H9 (cell line): ENCODE data around the gene ZNF35. TPM values are rescaled to one million over a fixed set of nuclear protein-coding genes. Genes with fewer than 3 reads are reported as not detected.

ENCODE experiments used
- DNase-seq: peaks from one replicate; pipeline ENCODE4 v3.0.0-alpha.2; 2017
- H2AFZ ChIP-seq: one replicate; pipeline ENCODE4 v1.6.1; 2013; ENCODE audit warnings: mild to moderate bottlenecking, low read length, control low read depth, moderate library complexity
- H2AK5ac ChIP-seq: 2 replicates; pipeline ENCODE4 v1.6.1; 2013; ENCODE audit warnings: low read length, control low read depth, mixed read lengths; ENCODE audit not compliant: insufficient read length
- H2BK120ac ChIP-seq: one replicate; pipeline ENCODE4 v1.6.1; 2013; ENCODE audit warnings: low read depth, mild to moderate bottlenecking, low read length, control low read depth, inconsistent platforms; ENCODE audit not compliant: poor library complexity, severe bottlenecking
- H2BK12ac ChIP-seq: 2 replicates; pipeline ENCODE4 v1.6.1; 2013; ENCODE audit warnings: low read length, control low read depth, mixed read lengths, low read depth; ENCODE audit not compliant: insufficient read length
- H2BK15ac ChIP-seq: 2 replicates; pipeline ENCODE4 v1.6.1; 2013; ENCODE audit warnings: low read depth, low read length, control low read depth
- H2BK20ac ChIP-seq: one replicate; pipeline ENCODE4 v1.6.1; 2013; ENCODE audit warnings: low read depth, mild to moderate bottlenecking, low read length, control low read depth, inconsistent platforms; ENCODE audit not compliant: poor library complexity, severe bottlenecking
- H2BK5ac ChIP-seq: 2 replicates; pipeline ENCODE4 v1.6.1; 2013; ENCODE audit warnings: low read length, control low read depth, mixed read lengths; ENCODE audit not compliant: insufficient read length
- H3K14ac ChIP-seq: 2 replicates; pipeline ENCODE4 v1.6.1; 2013; ENCODE audit warnings: low read length, control low read depth; ENCODE audit not compliant: insufficient read depth
- H3K18ac ChIP-seq: 2 replicates; pipeline ENCODE4 v1.6.1; 2013; ENCODE audit warnings: low read depth, mild to moderate bottlenecking, mixed read lengths, low read length, control low read depth; ENCODE audit not compliant: insufficient read length
- H3K23ac ChIP-seq: 2 replicates; pipeline ENCODE4 v1.6.1; 2013; ENCODE audit warnings: low read length, control low read depth, mixed read lengths, low read depth; ENCODE audit not compliant: insufficient read length
- H3K23me2 ChIP-seq: 2 replicates; pipeline ENCODE4 v1.6.1; 2013; ENCODE audit warnings: low read depth, mild to moderate bottlenecking, mixed read lengths, low read length, control low read depth; ENCODE audit not compliant: insufficient read length, poor library complexity, severe bottlenecking
- H3K27ac ChIP-seq: 2 replicates; pipeline ENCODE4 v1.5.1; 2013; ENCODE audit warnings: low read length, control low read depth, mixed read lengths, low read depth; ENCODE audit not compliant: insufficient read length
- H3K27me3 ChIP-seq: 2 replicates; pipeline ENCODE4 v1.6.1; 2013; ENCODE audit warnings: low read length, control low read depth, inconsistent platforms; ENCODE audit not compliant: insufficient read depth
- H3K4ac ChIP-seq: 2 replicates; pipeline ENCODE4 v1.6.1; 2013; ENCODE audit warnings: low read depth, mild to moderate bottlenecking, control low read depth, inconsistent platforms, low read length, moderate library complexity
- H3K4me1 ChIP-seq: 2 replicates; pipeline ENCODE4 v1.6.1; 2013; ENCODE audit warnings: low read length, control low read depth, inconsistent platforms; ENCODE audit not compliant: insufficient read depth
- H3K4me2 ChIP-seq: 2 replicates; pipeline ENCODE4 v1.6.1; 2013; ENCODE audit warnings: low read length, control low read depth, mixed read lengths; ENCODE audit not compliant: insufficient read length, insufficient read depth
- H3K56ac ChIP-seq: 2 replicates; pipeline ENCODE4 v1.6.1; 2013; ENCODE audit warnings: low read depth, mild to moderate bottlenecking, mixed read lengths, low read length, control low read depth; ENCODE audit not compliant: insufficient read length
- H3K79me1 ChIP-seq: 2 replicates; pipeline ENCODE4 v1.6.1; 2013; ENCODE audit warnings: low read depth, mild to moderate bottlenecking, moderate library complexity, low read length, control low read depth, inconsistent platforms; ENCODE audit not compliant: insufficient read depth, poor library complexity, severe bottlenecking
- H3K79me2 ChIP-seq: 2 replicates; pipeline ENCODE4 v1.6.1; 2013; ENCODE audit warnings: low read length, control low read depth, inconsistent platforms; ENCODE audit not compliant: insufficient read depth
- H3K9ac ChIP-seq: 2 replicates; pipeline ENCODE4 v1.6.1; 2013; ENCODE audit warnings: low read length, control low read depth, mixed read lengths; ENCODE audit not compliant: insufficient read length; ENCODE audit errors: extremely low read depth
- H3K9me3 ChIP-seq: one replicate; pipeline ENCODE4 v1.6.1; 2013; ENCODE audit warnings: low read depth, low read length, inconsistent platforms; ENCODE audit not compliant: control insufficient read depth
- H3T11ph ChIP-seq: one replicate; pipeline ENCODE4 v1.6.1; 2013; ENCODE audit warnings: mild to moderate bottlenecking, low read length, control low read depth, inconsistent platforms
- H4K20me1 ChIP-seq: one replicate; pipeline ENCODE4 v1.6.1; 2013; ENCODE audit not compliant: control insufficient read depth, insufficient read length, insufficient read depth
- H4K5ac ChIP-seq: 2 replicates; pipeline ENCODE4 v1.6.1; 2013; ENCODE audit warnings: low read depth, mild to moderate bottlenecking, mixed read lengths, low read length, control low read depth; ENCODE audit not compliant: insufficient read length
- H4K8ac ChIP-seq: replicated peaks from 2 replicates; pipeline ENCODE4 v1.6.1; 2013; ENCODE audit warnings: low read length, control low read depth, mixed read lengths, low read depth; ENCODE audit not compliant: insufficient read length
- H4K91ac ChIP-seq: 2 replicates; pipeline ENCODE4 v1.6.1; 2013; ENCODE audit warnings: low read depth, mild to moderate bottlenecking, moderate library complexity, mixed read lengths, low read length, control low read depth; ENCODE audit not compliant: insufficient read length
- H3K27ac Mint-ChIP-seq, 3 experiments: 2 replicates in 2 of 3; 3 replicates in 1 of 3; pipeline ENCODE4 v1.8.0; 2020 to 2021; ENCODE audit warnings: mixed read lengths in 3 of 3, mild to moderate bottlenecking in 1 of 3, moderate library complexity in 1 of 3
- H3K27me3 Mint-ChIP-seq: 2 replicates; pipeline ENCODE4 v1.8.0; 2021; ENCODE audit warnings: low read depth, mild to moderate bottlenecking, moderate library complexity, mixed read lengths
- H3K36me3 Mint-ChIP-seq, 3 experiments: 2 replicates in 2 of 3; 3 replicates in 1 of 3; pipeline ENCODE4 v1.8.0; 2020 to 2021; ENCODE audit warnings: low read depth in 3 of 3, mixed read lengths in 3 of 3; ENCODE audit not compliant: insufficient read depth in 1 of 3
- H3K4me1 Mint-ChIP-seq, 2 experiments: 2 replicates each; pipeline ENCODE4 v1.8.0; 2020; ENCODE audit warnings: mixed read lengths in 2 of 2
- H3K4me3 Mint-ChIP-seq, 2 experiments: 2 replicates in 1 of 2; 3 replicates in 1 of 2; pipeline ENCODE4 v1.8.0; 2020 to 2021; ENCODE audit warnings: mild to moderate bottlenecking in 2 of 2, mixed read lengths in 2 of 2, moderate library complexity in 1 of 2
- H3K9me3 Mint-ChIP-seq, 2 experiments: 2 replicates in 1 of 2; 3 replicates in 1 of 2; pipeline ENCODE4 v1.8.0; 2020; ENCODE audit warnings: mild to moderate bottlenecking in 2 of 2, mixed read lengths in 2 of 2, moderate library complexity in 1 of 2
- CTCF ChIP-seq: fragments of 200-600 bp; sonication (generic); conservative IDR thresholded peaks from 3 replicates; pipeline ENCODE4 v1.8.0; 2021; ENCODE audit warnings: antibody characterized with exemption, mild to moderate bottlenecking
- WGBS: extraction: QIAGEN DNeasy Blood & Tissue Kit; methylation state at CpG from one replicate; pipeline ENCODE4 v1.1.7; 2013; ENCODE audit warnings: missing lambda C conversion rate, low lambda C conversion rate, mixed read lengths; ENCODE audit not compliant: insufficient read length; ENCODE audit errors: extremely low coverage; 5-methylcytosine and 5-hydroxymethylcytosine counted together
- total RNA-seq: library from RNA; stranded (reverse); gene quantifications from 2 replicates; pipeline ENCODE4 v1.2.1, GENCODE V29; 2021

The ZNF35 gene
- total RNA-seq, 1 experiment from 2014 or later: 27.3 TPM

- no peak overlapping the region for H3K23ac ChIP-seq
- H3T11ph ChIP-seq: no peak overlapping the region
- no peak overlapping the region for H3K56ac ChIP-seq
- H3K14ac ChIP-seq: no peak overlapping the region
- no peak overlapping the region for H4K5ac ChIP-seq
- H3K4me2 ChIP-seq: peak overlapping the region; percentile 85
- H2AK5ac ChIP-seq: no peak overlapping the region
- H2BK5ac ChIP-seq: no peak overlapping the region
- H4K8ac ChIP-seq: no peak overlapping the region
- no peak overlapping the region for H3K18ac ChIP-seq
- H2BK12ac ChIP-seq: no peak overlapping the region
- no peak for TF ChIP-seq CTCF
- H3K9ac ChIP-seq: no peak overlapping the region
- H2AFZ ChIP-seq: no peak overlapping the region
- no peaks in the 10 kb centered on the region for H3K27me3 ChIP-seq
- DNase-seq: no peak
- WGBS: 100% methylated on average over 1 of the region's 1 CpG
- H3K4ac ChIP-seq: no peak overlapping the region
- no peak overlapping the region for H3K27ac Mint-ChIP-seq
- H3K4me1 ChIP-seq: no peaks in the 10 kb centered on the region
- no peaks in the 10 kb centered on the region for H3K79me1 ChIP-seq
- H2BK15ac ChIP-seq: no peak overlapping the region
- H3K4me3 Mint-ChIP-seq: peak overlapping the region; percentile 92 to 96
- H3K9me3 ChIP-seq: no peaks in the 10 kb centered on the region
- no peaks in the 10 kb centered on the region for H3K27me3 Mint-ChIP-seq
- H3K27ac ChIP-seq: no peak overlapping the region
- H3K79me2 ChIP-seq: peaks cover 2% of the 10 kb centered on the region; the same call in 1 of the 2 replicates
- peaks cover 8% of the 10 kb centered on the region in 2 experiments for H3K4me1 Mint-ChIP-seq
- H2BK20ac ChIP-seq: no peak overlapping the region
- no peak overlapping the region for H4K91ac ChIP-seq
- H3K9me3 Mint-ChIP-seq: peaks cover 0 to 3% of the 10 kb centered on the region in 2 experiments; a peak in 2 of 5 replicates
- H2BK120ac ChIP-seq: no peak overlapping the region
- peaks cover 35 to 41% (median 37%) of the 10 kb centered on the region in 3 experiments for H3K36me3 Mint-ChIP-seq
- H3K23me2 ChIP-seq: no peaks in the 10 kb centered on the region
- no peaks in the 10 kb centered on the region for H4K20me1 ChIP-seq
Observed at GRCh38 chr3:44649709-44650108, 1.2 kb downstream of the ZNF35 start.
